Right kidney (tissue), 1 donor: ENCODE measurements around the gene AGO4.

ENCODE experiments used
- DNase-seq: peaks from one replicate; pipeline ENCODE4 v3.0.0-alpha.2; 2016

AGO4 gene

DNA sequence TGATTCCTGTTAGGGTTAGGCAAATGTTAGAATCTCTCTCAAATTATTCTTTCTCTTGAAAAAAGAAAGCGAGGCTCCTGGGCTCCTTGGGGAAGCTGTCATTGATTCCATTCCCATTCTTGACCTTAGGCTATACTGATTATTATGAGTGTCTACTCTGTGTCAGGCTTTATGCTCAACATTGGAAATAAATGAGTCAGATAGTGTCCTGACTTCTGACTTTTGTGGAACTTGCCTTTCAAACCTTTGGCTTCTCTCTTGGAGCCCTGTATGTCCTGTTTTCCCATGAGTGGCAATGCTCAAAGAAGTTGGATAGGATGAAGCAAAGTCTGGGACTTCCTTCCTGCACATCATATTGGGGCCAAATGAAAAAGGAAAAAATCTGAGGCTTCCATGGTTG is 86.8 kb downstream of the AGO4 start:
- no peak for DNase-seq

DNA sequence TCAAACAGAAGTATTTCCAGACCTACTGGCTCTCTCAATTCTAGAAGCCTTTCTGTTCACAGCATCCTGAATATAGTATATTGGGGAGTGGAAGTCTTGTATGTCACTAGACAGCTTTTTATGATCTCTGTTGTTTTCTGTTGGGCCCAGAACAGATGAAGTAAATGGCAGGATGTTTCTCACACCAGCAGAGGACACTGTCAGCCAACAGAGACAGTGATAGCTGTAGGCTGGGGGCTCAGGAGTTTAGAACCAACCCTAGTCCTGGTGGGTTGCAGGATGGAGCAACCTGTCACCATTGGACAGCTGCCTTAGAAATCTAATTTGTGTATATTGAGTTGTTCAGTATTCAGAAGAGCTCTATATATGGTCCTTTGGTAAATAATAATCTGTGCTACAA is 92.1 kb downstream of the AGO4 start:
- DNase-seq: no peak

DNA sequence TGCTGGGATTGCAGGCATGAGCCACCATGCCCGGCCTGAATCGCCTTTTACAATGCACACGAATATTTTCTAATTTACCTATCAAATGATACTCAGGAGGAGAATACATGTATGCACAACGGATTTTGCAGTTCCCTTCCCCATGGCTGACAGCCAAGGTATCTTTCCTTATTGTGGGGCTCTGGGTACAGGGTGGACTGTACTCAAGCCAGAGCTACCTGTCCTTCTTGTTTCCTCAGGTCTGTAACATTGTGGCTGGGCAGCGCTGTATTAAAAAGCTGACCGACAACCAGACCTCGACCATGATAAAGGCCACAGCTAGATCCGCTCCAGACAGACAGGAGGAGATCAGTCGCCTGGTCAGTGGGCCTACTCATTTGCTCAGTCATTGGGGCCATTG is 93.4 kb downstream of the AGO4 start:
- DNase-seq: no peak

DNA sequence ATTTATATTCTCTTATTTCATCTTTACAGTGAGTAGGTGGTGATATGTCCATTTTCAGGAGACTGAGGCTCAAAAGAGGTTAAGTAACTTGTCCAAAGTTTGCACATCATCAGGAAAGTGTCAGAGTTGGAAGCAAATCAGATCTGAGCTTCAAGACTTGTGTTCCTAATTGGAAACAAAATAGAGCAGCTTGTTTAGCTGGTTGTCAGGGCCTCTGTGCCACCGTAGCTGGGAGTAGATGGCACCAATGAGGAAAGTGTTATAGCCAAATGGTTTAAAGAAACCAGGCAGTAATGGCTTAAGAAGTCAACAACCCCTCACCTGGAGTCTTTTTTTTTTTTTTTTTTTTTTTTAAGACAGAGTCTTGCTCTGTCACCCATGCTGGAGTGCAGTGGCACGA is 94.9 kb downstream of the AGO4 start:
- DNase-seq: no peak
